PC-9 (cell line): ENCODE measurements around the gene NOB1. TPM values are rescaled to one million over a fixed set of nuclear protein-coding genes. Genes with fewer than 3 reads are reported as not detected.

Experiments
- BruUV-seq: library from RNA; stranded (reverse); fragments of 400-500 nt; replicated peaks from 2 replicates; lab custom pipeline; 2021; lab: Mats Ljungman, UMichigan
- CTCF ChIA-PET: fragments of 300-600 bp; sonication (Branson Sonifier 250); formaldehyde crosslinking; loops from one replicate; lab custom pipeline; 2022; ENCODE audit warnings: antibody characterized with exemption; lab: Charles Lee
- POLR2A ChIA-PET: fragments of 300-600 bp; sonication (Branson Sonifier 250); formaldehyde crosslinking; loops from one replicate; lab custom pipeline; 2022; ENCODE audit warnings: antibody characterized with exemption; ENCODE audit not compliant: unreplicated experiment; lab: Charles Lee
- DNase-seq, 2 experiments: peaks; one replicate each; pipeline versions ENCODE4 v3.0.0 to v3.0.0-alpha.2; 2015 to 2022; ENCODE audit warnings: mixed read lengths in 1 of 2
- H2AFZ ChIP-seq: fragments of 200-600 bp; sonication (generic); 2 replicates; pipeline ENCODE4 v1.8.1; 2017; ENCODE audit warnings: antibody characterized with exemption
- H3F3A ChIP-seq: fragments of 200-600 bp; sonication (generic); 2 replicates; pipeline ENCODE4 v1.8.1; 2017; ENCODE audit warnings: antibody characterized with exemption, mild to moderate bottlenecking, low read depth; ENCODE audit not compliant: insufficient read depth
- H3K27ac ChIP-seq: fragments of 200-600 bp; sonication (generic); 2 replicates; pipeline ENCODE4 v1.6.1; 2016; ENCODE audit warnings: mixed run types
- H3K27me3 ChIP-seq: fragments of 200-600 bp; sonication (generic); 2 replicates; pipeline ENCODE4 v1.6.1; 2016; ENCODE audit warnings: low read depth, mixed run types; ENCODE audit not compliant: insufficient read depth
- H3K36me3 ChIP-seq: fragments of 200-600 bp; sonication (generic); 2 replicates; pipeline ENCODE4 v1.6.1; 2016; ENCODE audit warnings: low read depth, mixed run types
- H3K4me1 ChIP-seq: fragments of 200-600 bp; sonication (generic); replicated peaks from 2 replicates; pipeline ENCODE4 v1.6.1; 2016; ENCODE audit warnings: mixed run types; ENCODE audit not compliant: insufficient read depth
- H3K4me2 ChIP-seq: fragments of 200-600 bp; sonication (generic); 2 replicates; pipeline ENCODE4 v1.6.1; 2017; ENCODE audit warnings: mixed run types
- H3K4me3 ChIP-seq: fragments of 200-600 bp; sonication (generic); 2 replicates; pipeline ENCODE4 v1.6.1; 2016; ENCODE audit warnings: mixed run types
- H3K79me2 ChIP-seq: fragments of 200-600 bp; sonication (generic); 2 replicates; pipeline ENCODE4 v1.6.1; 2017; ENCODE audit warnings: low read depth, mixed run types
- H3K9me2 ChIP-seq: fragments of 200-600 bp; sonication (generic); 2 replicates; pipeline ENCODE4 v1.8.1; 2017; ENCODE audit warnings: mild to moderate bottlenecking; ENCODE audit not compliant: insufficient read depth
- H3K9me3 ChIP-seq: fragments of 200-600 bp; sonication (generic); 2 replicates; pipeline ENCODE4 v1.8.1; 2016; ENCODE audit warnings: low read depth; ENCODE audit not compliant: insufficient read depth
- H4K20me1 ChIP-seq: fragments of 200-600 bp; sonication (generic); 2 replicates; pipeline ENCODE4 v1.8.1; 2017; ENCODE audit not compliant: insufficient read depth
- CTCF ChIP-seq: fragments of 200-600 bp; sonication (generic); conservative IDR thresholded peaks from 2 replicates; pipeline ENCODE4 v1.6.1; 2017; ENCODE audit warnings: mixed run types, antibody characterized with exemption, mild to moderate bottlenecking, moderate library complexity
- EZH2 ChIP-seq: fragments of 200-600 bp; sonication (generic); IDR thresholded peaks from 2 replicates; pipeline ENCODE4 v1.8.0; 2017; ENCODE audit warnings: antibody characterized with exemption, low read depth
- intact Hi-C: fragments of 100-400 bp; cut with micrococcal nuclease; formaldehyde crosslinking; loops from one replicate; pipeline ENCODE4 v1.10.0; 2022; ENCODE audit not compliant: unreplicated experiment
- total RNA-seq: library from RNA; stranded (reverse); gene quantifications from 2 replicates; pipeline ENCODE4 v1.2.3, GENCODE V29; 2021

The NOB1 gene
- total RNA-seq, 1 experiment from 2014 or later, result 66.9 TPM

GRCh38 chr16:69709456-69710084, 45.2 kb downstream of the NOB1 start:
- DNase-seq, result peak in 1 of 2 experiments; percentile 51
- TF ChIP-seq CTCF (peak; percentile 81), EZH2 (no peak)
- peaks cover 52% of the 10 kb centered on the region for H4K20me1 ChIP-seq
- POLR2A ChIA-PET, result no interaction called here
- H3K27me3 ChIP-seq, result no peaks in the 10 kb centered on the region
- CTCF ChIA-PET, result interaction anchor here (0.6 to 1.2 kb wide), 2 partner anchors 45 to 95 kb away, joined by 3 to 6 read pairs; partner anchors contain the start of gene NOB1
- no peak overlapping the region for H3K4me2 ChIP-seq
- H3K9me3 ChIP-seq, result no peaks in the 10 kb centered on the region
- no peak overlapping the region for H3K27ac ChIP-seq
- H3K4me3 ChIP-seq, result no peak overlapping the region
- no TSS peak for BruUV-seq
- H3F3A ChIP-seq, result peaks cover 96% of the 10 kb centered on the region
- H3K79me2 ChIP-seq, result peaks cover 8% of the 10 kb centered on the region
- H3K9me2 ChIP-seq, result no peaks in the 10 kb centered on the region
- peaks cover 42% of the 10 kb centered on the region for H3K36me3 ChIP-seq
- intact Hi-C loops, result loop anchor here (1.0 to 5.0 kb wide), 2 partner anchors 45 to 312 kb away; partner anchors contain the start of gene NOB1
- no peak overlapping the region for H2AFZ ChIP-seq
- peaks cover 18% of the 10 kb centered on the region for H3K4me1 ChIP-seq

GRCh38 chr16:69707920-69708683, 46.6 kb downstream of the NOB1 start:
- H3K4me2 ChIP-seq, result no peak overlapping the region
- peaks cover 8% of the 10 kb centered on the region; the same call in 1 of the 2 replicates for H3K79me2 ChIP-seq
- no peak overlapping the region for H2AFZ ChIP-seq
- no peaks in the 10 kb centered on the region for H3K27me3 ChIP-seq
- peaks cover 39% of the 10 kb centered on the region for H3K36me3 ChIP-seq
- DNase-seq, result no peak
- peak overlapping the region; percentile 33 for H3K27ac ChIP-seq
- no TSS peak for BruUV-seq
- H3K9me3 ChIP-seq, result no peaks in the 10 kb centered on the region
- H3K9me2 ChIP-seq, result no peaks in the 10 kb centered on the region
- H3K4me1 ChIP-seq, result peaks cover 18% of the 10 kb centered on the region
- H3K4me3 ChIP-seq, result no peak overlapping the region
- intact Hi-C loops, result loop anchor here (5.0 kb wide), 1 partner anchor 311 kb away; no protein-coding TSS in a partner anchor
- CTCF ChIA-PET, result no interaction called here
- POLR2A ChIA-PET, result no interaction called here
- TF ChIP-seq EZH2 (no peak), CTCF (no peak)
- H4K20me1 ChIP-seq, result peaks cover 48% of the 10 kb centered on the region
- H3F3A ChIP-seq, result peaks cover 95% of the 10 kb centered on the region

GRCh38 chr16:69706975-69707340, 47.8 kb downstream of the NOB1 start:
- Histone ChIP-seq H3K4me3 (no peak overlapping the region), H3K27me3 (no peaks in the 10 kb centered on the region), H2AFZ (no peak overlapping the region), H3K36me3 (peaks cover 28% of the 10 kb centered on the region), H3F3A (peaks cover 95% of the 10 kb centered on the region), H3K79me2 (peaks cover 3% of the 10 kb centered on the region; the same call in 1 of the 2 replicates), H3K9me3 (no peaks in the 10 kb centered on the region), H3K9me2 (no peaks in the 10 kb centered on the region), H4K20me1 (peaks cover 52% of the 10 kb centered on the region), H3K4me1 (peaks cover 18% of the 10 kb centered on the region), H3K27ac (peak overlapping the region; percentile 53), H3K4me2 (peak overlapping the region; percentile 63)
- intact Hi-C loops, result loop anchor here (5.0 kb wide), 1 partner anchor 310 kb away; no protein-coding TSS in a partner anchor
- TF ChIP-seq CTCF (no peak), EZH2 (no peak)
- no peak for DNase-seq
- CTCF ChIA-PET, result interaction anchor here (0.5 to 0.9 kb wide), 3 partner anchors 18 to 519 kb away, joined by 3 to 10 read pairs (median 4); no protein-coding TSS in a partner anchor
- POLR2A ChIA-PET, result no interaction called here
- BruUV-seq, result no TSS peak
